ENCODE measurements around the gene TTC12.

The TTC12 gene

GRCh38 chr11:113411536-113411935 lies 97.2 kb downstream of the TTC12 start:
- Histone ChIP-seq H3K9ac (ENCODE audit: low read length) (no peak overlapping the region), H3K79me2 (ENCODE audit: low read length) (no peaks in the 10 kb centered on the region), H3K4me3 (ENCODE audit: low read length) (no peak overlapping the region), H3K9me3 (replicated peaks; ENCODE audit: insufficient read depth, low read length) (no peaks in the 10 kb centered on the region), H3K27me3 (replicated peaks; ENCODE audit: insufficient read depth, low read length) (no peaks in the 10 kb centered on the region), H3K9me2 (replicated peaks; ENCODE audit: insufficient read depth, low read length) (no peaks in the 10 kb centered on the region), H3K4me1 (ENCODE audit: low read length) (no peaks in the 10 kb centered on the region), H2AFZ (ENCODE audit: low read length) (no peak overlapping the region), H4K20me1 (ENCODE audit: insufficient read depth, low read length) (no peaks in the 10 kb centered on the region), H3K27ac (ENCODE audit: low read length) (no peak overlapping the region), H3F3A (ENCODE audit: insufficient read depth, low read length) (no peaks in the 10 kb centered on the region), H3K4me2 (ENCODE audit: low read depth, low read length) (no peak overlapping the region), H3K36me3 (replicated peaks; ENCODE audit: insufficient read depth, low read length) (no peaks in the 10 kb centered on the region)
- DNase-seq = no peak
- TF ChIP-seq EZH2phosphoT487 (IDR thresholded peaks at IDR 0.05; ENCODE audit: low read length) = no peak
- no peak for TF ChIP-seq CTCF (IDR thresholded peaks at IDR 0.05; ENCODE audit: low read length)
- TF ChIP-seq EZH2 (optimal IDR thresholded peaks at IDR 0.05; ENCODE audit: low read depth, low read length) = no peak

- Histone ChIP-seq H3K9me2 (replicated peaks; ENCODE audit: insufficient read depth, low read length) (no peaks in the 10 kb centered on the region), H3K27me3 (replicated peaks; ENCODE audit: insufficient read depth, low read length) (no peaks in the 10 kb centered on the region), H3K4me2 (ENCODE audit: low read depth, low read length) (no peak overlapping the region), H4K20me1 (ENCODE audit: insufficient read depth, low read length) (no peaks in the 10 kb centered on the region), H3F3A (ENCODE audit: insufficient read depth, low read length) (0 out of 2 replicates have a peak, but pooled peaks cover 1% of the 10 kb centered on the region), H3K36me3 (replicated peaks; ENCODE audit: insufficient read depth, low read length) (no peaks in the 10 kb centered on the region), H2AFZ (ENCODE audit: low read length) (no peak overlapping the region), H3K4me3 (ENCODE audit: low read length) (no peak overlapping the region), H3K9ac (ENCODE audit: low read length) (no peak overlapping the region), H3K9me3 (replicated peaks; ENCODE audit: insufficient read depth, low read length) (no peaks in the 10 kb centered on the region), H3K79me2 (ENCODE audit: low read length) (no peaks in the 10 kb centered on the region), H3K4me1 (ENCODE audit: low read length) (peaks cover 8% of the 10 kb centered on the region), H3K27ac (ENCODE audit: low read length) (no peak overlapping the region)
- DNase-seq = no peak
- TF ChIP-seq CTCF (IDR thresholded peaks at IDR 0.05; ENCODE audit: low read length) = no peak
- no peak for TF ChIP-seq EZH2phosphoT487 (IDR thresholded peaks at IDR 0.05; ENCODE audit: low read length)
- no peak for TF ChIP-seq EZH2 (optimal IDR thresholded peaks at IDR 0.05; ENCODE audit: low read depth, low read length)
Observed at GRCh38 chr11:113412675-113413074, 98.3 kb downstream of the TTC12 start.

GRCh38 chr11:113415343-113415742 lies 101.0 kb downstream of the TTC12 start:
- H3K27me3 ChIP-seq (replicated peaks; ENCODE audit: insufficient read depth, low read length) = no peaks in the 10 kb centered on the region
- TF ChIP-seq EZH2phosphoT487 (IDR thresholded peaks at IDR 0.05; ENCODE audit: low read length) (no peak), EZH2 (optimal IDR thresholded peaks at IDR 0.05; ENCODE audit: low read depth, low read length) (no peak), CTCF (IDR thresholded peaks at IDR 0.05; ENCODE audit: low read length) (no peak)
- no peak for DNase-seq
- H3K9me2 ChIP-seq (replicated peaks; ENCODE audit: insufficient read depth, low read length) = no peaks in the 10 kb centered on the region
- peaks cover 8% of the 10 kb centered on the region for H3F3A ChIP-seq (ENCODE audit: insufficient read depth, low read length)
- no peak overlapping the region for H3K4me3 ChIP-seq (ENCODE audit: low read length)
- H3K4me1 ChIP-seq (ENCODE audit: low read length) = peaks cover 21% of the 10 kb centered on the region
- no peak overlapping the region for H3K27ac ChIP-seq (ENCODE audit: low read length)
- H3K4me2 ChIP-seq (ENCODE audit: low read depth, low read length) = no peak overlapping the region
- H3K36me3 ChIP-seq (replicated peaks; ENCODE audit: insufficient read depth, low read length) = no peaks in the 10 kb centered on the region
- no peaks in the 10 kb centered on the region for H3K79me2 ChIP-seq (ENCODE audit: low read length)
- no peaks in the 10 kb centered on the region for H3K9me3 ChIP-seq (replicated peaks; ENCODE audit: insufficient read depth, low read length)
- H3K9ac ChIP-seq (ENCODE audit: low read length) = no peak overlapping the region
- no peaks in the 10 kb centered on the region for H4K20me1 ChIP-seq (ENCODE audit: insufficient read depth, low read length)
- H2AFZ ChIP-seq (ENCODE audit: low read length) = no peak overlapping the region
